Stromal cell of bone marrow (primary cell): Measurements from ENCODE around the gene COL8A1.
"Not testable (repeated sequence)": the region's sequence is repeated elsewhere in the genome, so short reads cannot be mapped to it uniquely, and the experiment has no call there.

ENCODE experiments used
- DNase-seq: peaks from one replicate; pipeline ENCODE4 v3.0.0-alpha.2; 2012; ENCODE audit warnings: low read depth

The COL8A1 gene

GRCh38 chr3:99638167-99638948, at the start of gene COL8A1:
COL8A1 (plus strand) TSS chr3:99638594; CDS start chr3:99790683, 152,089 bp downstream.
- DNase-seq, result no peak

- not testable (repeated sequence) for DNase-seq
Measured at GRCh38 chr3:99589168-99589567, 49.2 kb upstream of the COL8A1 start.

- no peak for DNase-seq
Measured at GRCh38 chr3:99599894-99600293, 38.5 kb upstream of the COL8A1 start.

- DNase-seq, result no peak
Measured at GRCh38 chr3:99601515-99601914, 36.9 kb upstream of the COL8A1 start.

GRCh38 chr3:99602183-99602582, 36.2 kb upstream of the COL8A1 start:
- no peak for DNase-seq

GRCh38 chr3:99607151-99607550, 31.2 kb upstream of the COL8A1 start:
- no peak for DNase-seq

- DNase-seq, result no peak
Measured at GRCh38 chr3:99614768-99615167, 23.6 kb upstream of the COL8A1 start.

- DNase-seq, result no peak
Measured at GRCh38 chr3:99620077-99620767, 18.2 kb upstream of the COL8A1 start.

GRCh38 chr3:99620976-99621375, 17.4 kb upstream of the COL8A1 start:
- no peak for DNase-seq

GRCh38 chr3:99624496-99625236, 13.7 kb upstream of the COL8A1 start:
- no peak for DNase-seq

- DNase-seq, result no peak
Measured at GRCh38 chr3:99625237-99625622, 13.2 kb upstream of the COL8A1 start.

DNA sequence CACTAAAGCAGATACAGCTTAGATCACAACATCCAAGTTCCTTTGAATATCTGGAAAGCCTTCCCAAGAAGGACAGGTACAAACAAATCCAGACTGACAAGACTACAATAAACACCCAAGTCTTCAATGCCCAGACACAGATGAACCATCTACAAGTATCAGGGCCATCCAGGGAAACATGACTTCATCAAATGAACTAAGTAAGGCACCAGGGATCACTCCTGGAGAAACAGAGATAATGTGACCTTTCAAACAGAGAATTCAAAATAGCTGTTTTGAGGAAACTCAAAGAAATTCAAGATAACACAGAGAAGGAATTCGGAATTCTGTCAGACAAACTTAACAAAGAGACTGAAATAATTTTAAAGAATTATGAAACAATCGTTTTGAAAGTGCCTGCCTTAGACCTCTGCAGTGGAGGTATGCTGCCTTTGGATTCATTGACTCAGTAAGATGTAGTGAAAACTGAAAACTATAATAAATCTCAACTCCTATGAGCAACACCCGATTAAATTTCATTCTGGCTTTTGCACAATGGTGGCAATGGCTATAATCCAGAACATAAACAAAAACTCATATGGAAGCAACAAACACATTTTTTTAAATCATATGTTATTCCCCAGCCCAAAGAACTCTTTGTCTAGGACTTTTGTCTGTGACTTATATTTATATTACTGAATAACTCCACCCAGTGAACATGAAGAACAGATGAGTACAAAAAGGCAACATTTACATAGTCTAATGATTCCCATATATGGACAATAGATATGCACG, 12.6 kb upstream of the COL8A1 start:
- DNase-seq, result no peak

DNA sequence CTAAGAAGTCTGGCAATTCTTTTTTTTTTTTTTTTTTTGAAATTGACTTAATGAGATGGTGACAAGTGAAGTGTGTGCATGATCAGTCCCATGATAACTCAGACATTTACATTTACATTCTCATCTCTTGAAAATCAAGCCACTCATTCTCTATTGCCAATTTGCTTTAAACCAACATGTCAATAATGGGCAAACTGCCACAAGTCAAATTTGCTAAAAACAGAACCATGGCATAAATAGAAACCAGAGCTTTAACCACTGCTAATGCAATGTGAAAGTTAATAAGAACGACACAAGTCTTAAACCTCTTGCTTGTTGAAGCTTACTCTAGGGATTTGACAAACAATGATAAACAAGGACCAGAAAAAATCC, 12.0 kb upstream of the COL8A1 start:
- DNase-seq, result no peak

GRCh38 chr3:99627062-99627826, 11.2 kb upstream of the COL8A1 start:
- no peak for DNase-seq

DNA sequence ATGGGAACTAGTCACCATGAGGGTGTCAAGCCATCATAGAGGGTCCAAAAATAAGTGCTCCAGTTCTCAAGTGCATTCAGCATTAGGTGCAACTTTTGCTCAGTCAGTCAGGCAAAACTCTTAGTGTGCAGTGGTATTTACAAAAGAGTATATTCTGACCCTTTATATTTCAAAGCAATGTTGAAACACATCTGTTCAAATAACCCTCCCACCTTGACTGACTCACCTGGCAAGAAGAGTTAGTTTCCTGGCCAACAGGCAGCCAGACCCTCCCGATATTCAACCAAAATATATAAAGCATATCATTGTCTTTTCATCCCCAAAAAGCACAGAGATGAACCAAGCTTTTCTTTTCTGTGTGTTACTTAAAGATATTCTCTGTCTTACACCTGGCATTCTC, 7.6 kb upstream of the COL8A1 start:
- DNase-seq, result no peak

DNA sequence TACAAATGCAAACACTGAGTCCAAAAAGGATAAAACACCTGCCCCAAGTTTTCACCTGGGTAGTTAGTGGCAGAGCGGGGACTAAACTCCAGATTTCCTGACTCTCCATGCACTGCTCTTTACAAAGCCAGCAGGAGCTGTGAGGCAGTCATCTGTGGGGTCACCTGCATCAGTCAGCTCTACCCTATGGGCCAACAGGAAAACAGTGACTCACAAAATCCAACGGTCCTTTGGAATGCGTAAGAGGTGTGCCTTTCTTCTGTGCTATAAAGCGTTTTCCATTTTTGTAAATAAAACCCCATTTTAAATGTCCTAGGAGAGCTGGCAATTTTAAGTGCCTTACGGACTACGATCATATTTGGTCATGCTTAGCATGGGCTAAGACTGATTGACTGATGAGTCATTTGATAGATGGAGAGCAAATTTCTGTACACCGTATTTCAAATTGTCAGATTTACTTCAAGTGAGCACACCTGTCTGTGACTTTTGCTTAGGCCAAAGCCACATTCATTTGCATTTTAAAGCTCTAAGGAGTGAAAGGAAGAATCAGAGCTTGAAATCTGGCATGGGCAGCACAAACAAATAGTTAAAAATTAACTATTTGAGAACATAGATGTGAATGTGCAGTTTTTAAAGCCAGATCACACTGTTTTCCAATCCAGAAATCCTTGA, 4.4 kb upstream of the COL8A1 start:
- no peak for DNase-seq

GRCh38 chr3:99634881-99635280, 3.5 kb upstream of the COL8A1 start:
- no peak for DNase-seq

DNA sequence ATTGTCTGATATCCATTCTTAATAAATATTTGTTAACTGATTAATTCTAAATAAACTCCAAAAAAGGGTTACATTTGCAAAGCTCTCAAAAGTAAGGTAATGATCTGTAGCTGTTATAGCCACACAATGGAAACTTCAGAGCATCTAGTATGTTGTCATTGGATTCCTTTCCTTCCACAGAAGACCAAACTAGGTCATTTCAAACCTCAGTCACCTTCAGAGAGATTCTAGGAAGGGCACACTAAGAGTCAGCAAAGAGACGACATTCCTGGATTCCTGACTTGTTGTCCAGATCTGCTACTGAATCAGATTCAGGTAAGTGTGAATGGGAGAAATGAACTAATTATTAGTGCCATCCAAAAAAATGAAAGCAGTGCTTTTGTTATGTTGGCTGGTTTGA, 3.0 kb upstream of the COL8A1 start:
- DNase-seq, result no peak

- no peak for DNase-seq
Measured at GRCh38 chr3:99637016-99637367, 1.4 kb upstream of the COL8A1 start.

DNA sequence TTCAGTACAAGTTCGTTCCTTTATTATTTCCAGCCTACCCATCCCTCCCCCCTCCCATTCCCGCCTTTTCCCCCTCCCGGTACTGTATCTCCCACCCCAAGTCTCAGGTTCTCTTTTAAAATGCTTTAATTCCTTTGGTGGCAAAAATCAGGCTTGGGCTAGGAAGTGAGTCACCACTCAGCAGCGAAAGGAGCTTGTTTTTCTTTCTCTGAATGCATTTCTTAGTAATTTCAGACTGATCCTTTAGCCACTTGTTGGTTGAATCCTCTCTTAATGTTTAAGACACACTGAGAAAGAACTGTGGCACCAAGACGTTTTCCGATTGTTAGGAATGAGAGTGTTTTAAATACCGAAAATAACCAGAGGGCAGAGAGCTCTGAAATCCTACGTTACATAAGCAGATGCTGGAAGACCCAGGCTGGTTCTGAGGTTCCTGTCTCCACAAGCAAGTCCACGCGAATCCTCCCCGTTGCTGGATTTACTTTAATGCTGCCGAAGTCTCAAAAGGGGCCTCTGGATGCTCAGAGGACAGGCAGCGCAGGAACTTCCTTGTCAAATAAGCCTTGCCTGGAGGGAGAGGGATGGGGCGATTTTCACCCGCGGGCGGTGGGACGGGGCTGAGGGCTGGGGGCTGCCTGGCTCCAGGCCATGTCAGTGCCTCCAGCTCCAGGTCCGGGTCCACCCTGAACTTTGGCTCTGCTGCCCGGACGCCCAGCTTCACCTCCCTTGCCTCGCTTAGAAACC, 854 bp upstream of the COL8A1 start:
- no peak for DNase-seq
